GM12878 (cell line): Measurements from ENCODE around the gene HTR7.

ENCODE experiments used
- EGR1 ChIP-seq, 2 experiments: IDR thresholded peaks; 1 replicate in 1 of 2; 2 replicates in 1 of 2; pipeline ENCODE4 v1.6.1; 2011 to 2012; ENCODE audit warnings: low read depth in 2 of 2, low read length in 2 of 2, borderline replicate concordance in 1 of 2, mild to moderate bottlenecking in 1 of 2, moderate library complexity in 1 of 2
- EZH2 ChIP-seq: IDR thresholded peaks from 2 replicates; pipeline ENCODE4 v1.6.1; 2012; ENCODE audit warnings: low read depth, mild to moderate bottlenecking, control low read depth, inconsistent platforms, low read length, borderline replicate concordance; ENCODE audit not compliant: control insufficient read depth
- POLR2A ChIP-seq: IDR thresholded peaks from 2 replicates; pipeline ENCODE4 v1.6.1; 2011; ENCODE audit warnings: low read depth, mild to moderate bottlenecking, low read length
- TF ChIP-seq, protein P1 (sequence below): IDR thresholded peaks from 2 replicates; pipeline ENCODE4 v1.6.1; 2012; ENCODE audit warnings: low read depth, low read length, improper control_type of control experiment

GRCh38 chr10:90856261-90856660, 1.6 kb downstream of the HTR7 start:
- TF ChIP-seq POLR2A = no peak
- TF ChIP-seq EZH2 = no peak
- TF ChIP-seq EGR1 (IDR thresholded peaks at IDR 0.05; ENCODE audit: borderline replicate concordance in 1 of 2, low read depth in 2 of 2, low read length in 2 of 2) = no peak
- TF ChIP-seq, protein P1, sequence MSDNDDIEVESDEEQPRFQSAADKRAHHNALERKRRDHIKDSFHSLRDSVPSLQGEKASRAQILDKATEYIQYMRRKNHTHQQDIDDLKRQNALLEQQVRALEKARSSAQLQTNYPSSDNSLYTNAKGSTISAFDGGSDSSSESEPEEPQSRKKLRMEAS = no peak
